ENCODE results near the gene GRHL1. TPM values are rescaled to one million over a fixed set of nuclear protein-coding genes. Genes with fewer than 3 reads are reported as not detected.

Gene GRHL1
- total and polyA plus RNA-seq, 9 of the 15 experiments (the other 6 are each of a cell fraction or from before 2014, with no cell fraction given) = 1.7 to 6.1 (median 4.7) TPM

DNA sequence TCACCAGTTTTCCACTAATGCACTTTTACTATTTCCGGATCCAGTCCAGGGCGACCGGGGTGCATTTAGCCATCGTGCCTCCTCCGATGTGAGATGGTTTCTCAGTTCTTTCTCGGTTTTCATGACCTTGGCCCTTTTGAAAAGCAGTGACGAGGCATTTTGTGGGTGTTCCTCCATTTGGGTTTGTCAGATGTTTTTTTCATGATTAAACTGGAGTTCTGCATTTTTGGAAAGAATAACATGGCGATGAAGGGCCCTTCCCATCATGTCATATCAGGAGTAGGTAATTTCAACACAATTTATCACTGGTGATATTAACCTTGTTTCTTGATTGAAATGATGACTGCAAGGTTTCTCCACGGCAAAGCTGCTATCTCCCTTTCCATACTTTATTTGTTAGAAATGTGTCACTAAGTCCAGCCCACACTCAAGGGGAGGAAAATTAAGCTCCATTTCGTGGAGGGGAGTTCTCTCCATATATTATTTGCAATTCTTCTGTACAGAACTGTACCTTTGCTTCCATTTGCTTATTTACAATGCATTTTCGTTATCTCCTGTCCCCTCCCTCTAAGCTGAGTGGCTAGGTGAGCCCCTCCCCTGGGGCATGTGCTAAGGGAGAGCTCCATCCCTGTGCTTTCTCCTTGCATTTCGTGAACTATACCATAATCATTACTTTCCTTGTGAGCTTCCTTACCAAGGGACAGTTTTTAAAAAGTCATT lies 83.0 kb downstream of the GRHL1 start (continued):
- TF ChIP-seq C11orf30 (IDR thresholded peaks at IDR 0.05; ENCODE audit: low read depth) (peak; percentile 91), HLTF (IDR thresholded peaks at IDR 0.05) (no peak), ZNF41 (CRISPR knock-in tag; conservative IDR thresholded peaks at IDR 0.05) (no peak), SMARCC2 (IDR thresholded peaks at IDR 0.05; ENCODE audit: low read depth) (no peak; the same call in 1 of the 2 replicates), TAF7 (tag; IDR thresholded peaks at IDR 0.05) (0 out of 2 replicates have a peak, but pooled peaks have one; percentile 9), GATA2 (CRISPR knock-in tag; IDR thresholded peaks at IDR 0.05) (peak; percentile 42), SMARCA4 (IDR thresholded peaks at IDR 0.05) (peak; percentile 38; the same call in 1 of the 2 replicates), ZZZ3 (IDR thresholded peaks at IDR 0.05) (no peak)
- TF ChIP-seq, protein P1, sequence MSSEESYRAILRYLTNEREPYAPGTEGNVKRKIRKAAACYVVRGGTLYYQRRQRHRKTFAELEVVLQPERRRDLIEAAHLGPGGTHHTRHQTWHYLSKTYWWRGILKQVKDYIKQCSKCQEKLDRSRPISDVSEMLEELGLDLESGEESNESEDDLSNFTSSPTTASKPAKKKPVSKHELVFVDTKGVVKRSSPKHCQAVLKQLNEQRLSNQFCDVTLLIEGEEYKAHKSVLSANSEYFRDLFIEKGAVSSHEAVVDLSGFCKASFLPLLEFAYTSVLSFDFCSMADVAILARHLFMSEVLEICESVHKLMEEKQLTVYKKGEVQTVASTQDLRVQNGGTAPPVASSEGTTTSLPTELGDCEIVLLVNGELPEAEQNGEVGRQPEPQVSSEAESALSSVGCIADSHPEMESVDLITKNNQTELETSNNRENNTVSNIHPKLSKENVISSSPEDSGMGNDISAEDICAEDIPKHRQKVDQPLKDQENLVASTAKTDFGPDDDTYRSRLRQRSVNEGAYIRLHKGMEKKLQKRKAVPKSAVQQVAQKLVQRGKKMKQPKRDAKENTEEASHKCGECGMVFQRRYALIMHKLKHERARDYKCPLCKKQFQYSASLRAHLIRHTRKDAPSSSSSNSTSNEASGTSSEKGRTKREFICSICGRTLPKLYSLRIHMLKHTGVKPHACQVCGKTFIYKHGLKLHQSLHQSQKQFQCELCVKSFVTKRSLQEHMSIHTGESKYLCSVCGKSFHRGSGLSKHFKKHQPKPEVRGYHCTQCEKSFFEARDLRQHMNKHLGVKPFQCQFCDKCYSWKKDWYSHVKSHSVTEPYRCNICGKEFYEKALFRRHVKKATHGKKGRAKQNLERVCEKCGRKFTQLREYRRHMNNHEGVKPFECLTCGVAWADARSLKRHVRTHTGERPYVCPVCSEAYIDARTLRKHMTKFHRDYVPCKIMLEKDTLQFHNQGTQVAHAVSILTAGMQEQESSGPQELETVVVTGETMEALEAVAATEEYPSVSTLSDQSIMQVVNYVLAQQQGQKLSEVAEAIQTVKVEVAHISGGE (CRISPR knock-in tag; IDR thresholded peaks at IDR 0.05) = 0 out of 6 replicates have a peak, but pooled peaks of 1 of the 3 experiments have one; percentile 33
- TF ChIP-seq, protein P2, sequence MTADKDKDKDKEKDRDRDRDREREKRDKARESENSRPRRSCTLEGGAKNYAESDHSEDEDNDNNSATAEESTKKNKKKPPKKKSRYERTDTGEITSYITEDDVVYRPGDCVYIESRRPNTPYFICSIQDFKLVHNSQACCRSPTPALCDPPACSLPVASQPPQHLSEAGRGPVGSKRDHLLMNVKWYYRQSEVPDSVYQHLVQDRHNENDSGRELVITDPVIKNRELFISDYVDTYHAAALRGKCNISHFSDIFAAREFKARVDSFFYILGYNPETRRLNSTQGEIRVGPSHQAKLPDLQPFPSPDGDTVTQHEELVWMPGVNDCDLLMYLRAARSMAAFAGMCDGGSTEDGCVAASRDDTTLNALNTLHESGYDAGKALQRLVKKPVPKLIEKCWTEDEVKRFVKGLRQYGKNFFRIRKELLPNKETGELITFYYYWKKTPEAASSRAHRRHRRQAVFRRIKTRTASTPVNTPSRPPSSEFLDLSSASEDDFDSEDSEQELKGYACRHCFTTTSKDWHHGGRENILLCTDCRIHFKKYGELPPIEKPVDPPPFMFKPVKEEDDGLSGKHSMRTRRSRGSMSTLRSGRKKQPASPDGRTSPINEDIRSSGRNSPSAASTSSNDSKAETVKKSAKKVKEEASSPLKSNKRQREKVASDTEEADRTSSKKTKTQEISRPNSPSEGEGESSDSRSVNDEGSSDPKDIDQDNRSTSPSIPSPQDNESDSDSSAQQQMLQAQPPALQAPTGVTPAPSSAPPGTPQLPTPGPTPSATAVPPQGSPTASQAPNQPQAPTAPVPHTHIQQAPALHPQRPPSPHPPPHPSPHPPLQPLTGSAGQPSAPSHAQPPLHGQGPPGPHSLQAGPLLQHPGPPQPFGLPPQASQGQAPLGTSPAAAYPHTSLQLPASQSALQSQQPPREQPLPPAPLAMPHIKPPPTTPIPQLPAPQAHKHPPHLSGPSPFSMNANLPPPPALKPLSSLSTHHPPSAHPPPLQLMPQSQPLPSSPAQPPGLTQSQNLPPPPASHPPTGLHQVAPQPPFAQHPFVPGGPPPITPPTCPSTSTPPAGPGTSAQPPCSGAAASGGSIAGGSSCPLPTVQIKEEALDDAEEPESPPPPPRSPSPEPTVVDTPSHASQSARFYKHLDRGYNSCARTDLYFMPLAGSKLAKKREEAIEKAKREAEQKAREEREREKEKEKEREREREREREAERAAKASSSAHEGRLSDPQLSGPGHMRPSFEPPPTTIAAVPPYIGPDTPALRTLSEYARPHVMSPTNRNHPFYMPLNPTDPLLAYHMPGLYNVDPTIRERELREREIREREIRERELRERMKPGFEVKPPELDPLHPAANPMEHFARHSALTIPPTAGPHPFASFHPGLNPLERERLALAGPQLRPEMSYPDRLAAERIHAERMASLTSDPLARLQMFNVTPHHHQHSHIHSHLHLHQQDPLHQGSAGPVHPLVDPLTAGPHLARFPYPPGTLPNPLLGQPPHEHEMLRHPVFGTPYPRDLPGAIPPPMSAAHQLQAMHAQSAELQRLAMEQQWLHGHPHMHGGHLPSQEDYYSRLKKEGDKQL (CRISPR knock-in tag; IDR thresholded peaks at IDR 0.05; ENCODE audit: borderline replicate concordance) = peak; percentile 11; the same call in 1 of the 2 replicates

All from K562 (cell line).